KMS-11 (cell line): ENCODE measurements around the gene MEX3C.

Experiments used
- H2AFZ ChIP-seq: fragments of 200-600 bp; sonication (generic); 2 replicates; pipeline ENCODE4 v1.6.1; 2016; ENCODE audit warnings: antibody characterized with exemption, mixed run types, low read depth
- H3K27ac ChIP-seq: fragments of 200-600 bp; sonication (generic); 2 replicates; pipeline ENCODE4 v1.6.1; 2016; ENCODE audit warnings: mild to moderate bottlenecking, mixed run types
- H3K27me3 ChIP-seq: fragments of 200-600 bp; sonication (generic); 2 replicates; pipeline ENCODE4 v1.6.1; 2017; ENCODE audit warnings: mild to moderate bottlenecking, low read depth, mixed run types, moderate library complexity; ENCODE audit not compliant: insufficient read depth
- H3K36me3 ChIP-seq: fragments of 200-600 bp; sonication (generic); 2 replicates; pipeline ENCODE4 v1.6.1; 2017; ENCODE audit warnings: mild to moderate bottlenecking, mixed run types; ENCODE audit not compliant: insufficient read depth
- H3K4me1 ChIP-seq: fragments of 200-600 bp; sonication (generic); 2 replicates; pipeline ENCODE4 v1.6.1; 2016; ENCODE audit warnings: mild to moderate bottlenecking, low read depth, mixed run types; ENCODE audit not compliant: poor library complexity, severe bottlenecking
- H3K4me2 ChIP-seq: fragments of 200-600 bp; sonication (generic); 2 replicates; pipeline ENCODE4 v1.7.0; 2016; ENCODE audit warnings: mild to moderate bottlenecking, mixed run types
- H3K4me3 ChIP-seq: fragments of 200-600 bp; sonication (generic); IDR thresholded peaks from 2 replicates; pipeline ENCODE4 v1.6.1; 2017; ENCODE audit warnings: low read depth, low read length, mixed read lengths; ENCODE audit not compliant: insufficient read depth
- H3K79me2 ChIP-seq: fragments of 200-600 bp; sonication (generic); 2 replicates; pipeline ENCODE4 v1.6.1; 2016; ENCODE audit warnings: low read depth, mixed run types; ENCODE audit not compliant: insufficient read depth
- H3K9ac ChIP-seq: fragments of 200-600 bp; sonication (generic); 2 replicates; pipeline ENCODE4 v1.6.1; 2016; ENCODE audit warnings: mild to moderate bottlenecking, mixed run types
- H4K20me1 ChIP-seq: fragments of 200-600 bp; sonication (generic); 2 replicates; pipeline ENCODE4 v1.6.1; 2016; ENCODE audit warnings: mild to moderate bottlenecking, mixed run types; ENCODE audit not compliant: insufficient read depth
- CTCF ChIP-seq: fragments of 200-600 bp; sonication (generic); conservative IDR thresholded peaks from 2 replicates; pipeline ENCODE4 v1.6.1; 2017; ENCODE audit warnings: low read depth, mild to moderate bottlenecking, antibody characterized with exemption, low read length, moderate library complexity, mixed read lengths

Gene MEX3C

GRCh38 chr18:51125976-51126375 lies 71.5 kb downstream of the MEX3C start:
- Histone ChIP-seq H4K20me1 (no peaks in the 10 kb centered on the region), H3K4me2 (no peak overlapping the region), H3K4me1 (no peaks in the 10 kb centered on the region), H3K36me3 (no peaks in the 10 kb centered on the region), H3K79me2 (no peaks in the 10 kb centered on the region), H2AFZ (no peak overlapping the region), H3K4me3 (no peak overlapping the region), H3K9ac (no peak overlapping the region), H3K27ac (no peak overlapping the region), H3K27me3 (no peaks in the 10 kb centered on the region)
- TF ChIP-seq CTCF = no peak
